ENCODE measurements around the gene UBTD2. TPM values are rescaled to one million over a fixed set of nuclear protein-coding genes. Genes with fewer than 3 reads are reported as not detected.

UBTD2 gene
- polyA plus RNA-seq, 1 experiment = 9.4 TPM

- Histone ChIP-seq H3K4me3 (ENCODE audit: low read depth, low read length) (no peak overlapping the region), H3K36me3 (ENCODE audit: control insufficient read depth, insufficient read depth, low read length) (no peaks in the 10 kb centered on the region; the same call in 1 of the 2 replicates), H3K27me3 (ENCODE audit: control insufficient read depth, insufficient read depth, low read length) (no peaks in the 10 kb centered on the region)
- DNase-seq (ENCODE audit: low read depth) = no peak
- CTCF ChIA-PET = interaction anchor here (0.6 to 7.6 kb wide), 3 partner anchors 11 to 199 kb away, joined by 3 to 106 read pairs (median 3); no protein-coding TSS in a partner anchor
- POLR2A ChIA-PET = no interaction called here
- TF ChIP-seq, protein P1, sequence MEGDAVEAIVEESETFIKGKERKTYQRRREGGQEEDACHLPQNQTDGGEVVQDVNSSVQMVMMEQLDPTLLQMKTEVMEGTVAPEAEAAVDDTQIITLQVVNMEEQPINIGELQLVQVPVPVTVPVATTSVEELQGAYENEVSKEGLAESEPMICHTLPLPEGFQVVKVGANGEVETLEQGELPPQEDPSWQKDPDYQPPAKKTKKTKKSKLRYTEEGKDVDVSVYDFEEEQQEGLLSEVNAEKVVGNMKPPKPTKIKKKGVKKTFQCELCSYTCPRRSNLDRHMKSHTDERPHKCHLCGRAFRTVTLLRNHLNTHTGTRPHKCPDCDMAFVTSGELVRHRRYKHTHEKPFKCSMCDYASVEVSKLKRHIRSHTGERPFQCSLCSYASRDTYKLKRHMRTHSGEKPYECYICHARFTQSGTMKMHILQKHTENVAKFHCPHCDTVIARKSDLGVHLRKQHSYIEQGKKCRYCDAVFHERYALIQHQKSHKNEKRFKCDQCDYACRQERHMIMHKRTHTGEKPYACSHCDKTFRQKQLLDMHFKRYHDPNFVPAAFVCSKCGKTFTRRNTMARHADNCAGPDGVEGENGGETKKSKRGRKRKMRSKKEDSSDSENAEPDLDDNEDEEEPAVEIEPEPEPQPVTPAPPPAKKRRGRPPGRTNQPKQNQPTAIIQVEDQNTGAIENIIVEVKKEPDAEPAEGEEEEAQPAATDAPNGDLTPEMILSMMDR (IDR thresholded peaks at IDR 0.05; ENCODE audit: insufficient read depth, low read depth, low read length) = no peak
Measured at GRCh38 chr5:172183881-172184280, 99.7 kb downstream of the UBTD2 start.

- POLR2A ChIA-PET = interaction anchor here (0.6 kb wide), 1 partner anchor 10 kb away, joined by 3 read pairs; no protein-coding TSS in a partner anchor
- Histone ChIP-seq H3K36me3 (ENCODE audit: control insufficient read depth, insufficient read depth, low read length) (no peaks in the 10 kb centered on the region; the same call in 1 of the 2 replicates), H3K27me3 (ENCODE audit: control insufficient read depth, insufficient read depth, low read length) (no peaks in the 10 kb centered on the region), H3K4me3 (ENCODE audit: low read depth, low read length) (no peak overlapping the region)
- CTCF ChIA-PET = interaction anchor here (1.2 kb wide), 1 partner anchor 101 kb away, joined by 4 read pairs; the partner anchor contains the start of gene UBTD2
- TF ChIP-seq, protein P1 (IDR thresholded peaks at IDR 0.05; ENCODE audit: insufficient read depth, low read depth, low read length) = no peak
- no peak for DNase-seq (ENCODE audit: low read depth)
Measured at GRCh38 chr5:172182291-172182690, 101.3 kb downstream of the UBTD2 start.

DNA sequence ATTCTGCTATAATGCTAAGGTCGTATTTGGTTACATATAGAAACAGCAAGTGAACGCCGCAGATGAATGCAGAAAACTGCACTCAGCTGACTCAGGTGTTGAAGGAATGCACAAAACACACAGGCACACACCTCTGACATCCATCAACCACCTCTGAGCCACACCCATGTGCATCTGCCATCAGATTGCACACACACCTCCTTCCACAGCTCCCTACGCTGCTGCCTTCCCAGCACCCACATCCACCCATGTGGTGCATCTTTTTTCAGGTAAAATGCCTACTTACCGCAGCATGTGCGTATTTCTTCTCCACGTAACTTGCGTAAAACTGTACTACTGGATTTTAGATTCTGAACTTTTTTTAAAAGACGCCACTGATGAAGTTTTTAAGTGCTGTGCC is 102.6 kb downstream of the UBTD2 start:
- ChIA-PET CTCF (interaction anchor here (0.6 to 0.7 kb wide), 2 partner anchors 9 to 209 kb away, joined by 3 to 4 read pairs; no protein-coding TSS in a partner anchor), POLR2A (no interaction called here)
- Histone ChIP-seq H3K4me3 (ENCODE audit: low read depth, low read length) (no peak overlapping the region), H3K36me3 (ENCODE audit: control insufficient read depth, insufficient read depth, low read length) (no peaks in the 10 kb centered on the region; the same call in 1 of the 2 replicates), H3K27me3 (ENCODE audit: control insufficient read depth, insufficient read depth, low read length) (no peaks in the 10 kb centered on the region)
- TF ChIP-seq, protein P1 (IDR thresholded peaks at IDR 0.05; ENCODE audit: insufficient read depth, low read depth, low read length) = no peak
- no peak for DNase-seq (ENCODE audit: low read depth)

- TF ChIP-seq, protein P1 (IDR thresholded peaks at IDR 0.05; ENCODE audit: insufficient read depth, low read depth, low read length) = no peak
- ChIA-PET CTCF (interaction anchor here (1.1 to 1.2 kb wide), 3 partner anchors 9 to 25 kb away, joined by 3 to 5 read pairs (median 3); partner anchors contain the start of gene STK10), POLR2A (interaction anchor here (0.6 kb wide), 1 partner anchor 16 kb away, joined by 5 read pairs; no protein-coding TSS in a partner anchor)
- Histone ChIP-seq H3K36me3 (ENCODE audit: control insufficient read depth, insufficient read depth, low read length) (no peaks in the 10 kb centered on the region), H3K4me3 (ENCODE audit: low read depth, low read length) (no peak overlapping the region), H3K27me3 (ENCODE audit: control insufficient read depth, insufficient read depth, low read length) (no peaks in the 10 kb centered on the region)
- no peak for DNase-seq (ENCODE audit: low read depth)
Measured at GRCh38 chr5:172178991-172179989, 104.3 kb downstream of the UBTD2 start.
